ENCODE results near the gene GFOD1. TPM values are rescaled to one million over a fixed set of nuclear protein-coding genes. Genes with fewer than 3 reads are reported as not detected.
A peak's percentile ranks its signal among the peaks of the same experiment; 100 is the strongest.

GFOD1 gene
- total and polyA plus RNA-seq, 7 donors, result 5.9 to 34.2 (median 16.7) TPM

- WGBS, 3 donors, result 54 to 60% (median 55%) methylated on average over 12 of the region's 12 CpGs
- Histone ChIP-seq H3K27ac (no peak overlapping the region), H3K4me3 (no peak overlapping the region), H3K27me3 (ENCODE audit: insufficient read depth in 3 of 3, low read length in 2 of 3) (no peaks in the 10 kb centered on the region), H3K4me1 (peaks cover 10% of the 10 kb centered on the region), H3K9me3 (no peaks in the 10 kb centered on the region), H3K36me3 (ENCODE audit: insufficient read depth in 1 of 2, low read depth in 1 of 2) (no peaks in the 10 kb centered on the region)
- no peak for DNase-seq
- TF ChIP-seq CTCF (IDR thresholded peaks at IDR 0.05), result no peak
- intact Hi-C loops (cut with DNase I), result loop anchor here in 1 of 2 donors (10.0 kb wide), 1 partner anchor 54 kb away; no protein-coding TSS in a partner anchor
- ATAC-seq, result peak in 1 of 4 donors; percentile 17
Measured at GRCh38 chr6:13351271-13351670, 136.1 kb downstream of the GFOD1 start.

GRCh38 chr6:13349811-13350506 is 137.4 kb downstream of the GFOD1 start:
- Histone ChIP-seq H3K9me3 (no peaks in the 10 kb centered on the region), H3K36me3 (ENCODE audit: insufficient read depth in 1 of 2, low read depth in 1 of 2) (no peaks in the 10 kb centered on the region), H3K27me3 (ENCODE audit: insufficient read depth in 3 of 3, low read length in 2 of 3) (no peaks in the 10 kb centered on the region), H3K27ac (no peak overlapping the region), H3K4me3 (no peak overlapping the region), H3K4me1 (no peaks in the 10 kb centered on the region)
- no peak for TF ChIP-seq CTCF (IDR thresholded peaks at IDR 0.05)
- intact Hi-C loops (cut with DNase I), result loop anchor here in 1 of 2 donors (10.0 kb wide), 1 partner anchor 55 kb away; no protein-coding TSS in a partner anchor
- no peak for DNase-seq
- no peak for ATAC-seq
- WGBS, 3 donors, result 87 to 91% (median 89%) methylated on average over 8 of the region's 8 CpGs

- no peak overlapping the region for H3K27ac ChIP-seq
- no peak overlapping the region for H3K4me3 ChIP-seq
- no peaks in the 10 kb centered on the region for H3K36me3 ChIP-seq (ENCODE audit: insufficient read depth in 1 of 2, low read depth in 1 of 2)
- DNase-seq, result no peak
- H3K9me3 ChIP-seq, result no peaks in the 10 kb centered on the region
- TF ChIP-seq CTCF (IDR thresholded peaks at IDR 0.05), result no peak
- no peaks in the 10 kb centered on the region for H3K27me3 ChIP-seq (ENCODE audit: insufficient read depth in 3 of 3, low read length in 2 of 3)
- intact Hi-C loops (cut with DNase I), result no loop called here
- WGBS, 3 donors, result 81 to 91% (median 84%) methylated on average over 8 of the region's 8 CpGs
- H3K4me1 ChIP-seq, result no peaks in the 10 kb centered on the region
- ATAC-seq, result no peak
Measured at GRCh38 chr6:13348334-13349113, 138.9 kb downstream of the GFOD1 start.

GRCh38 chr6:13346245-13346644 is 141.2 kb downstream of the GFOD1 start:
- H3K36me3 ChIP-seq (ENCODE audit: insufficient read depth in 1 of 2, low read depth in 1 of 2), result no peaks in the 10 kb centered on the region
- no peaks in the 10 kb centered on the region for H3K27me3 ChIP-seq (ENCODE audit: insufficient read depth in 3 of 3, low read length in 2 of 3)
- WGBS, 3 donors, result 90 to 95% (median 92%) methylated on average over 5 of the region's 5 CpGs
- no peaks in the 10 kb centered on the region for H3K4me1 ChIP-seq
- ATAC-seq (no peak), DNase-seq (no peak)
- H3K27ac ChIP-seq, result no peak overlapping the region
- H3K4me3 ChIP-seq, result no peak overlapping the region
- H3K9me3 ChIP-seq, result no peaks in the 10 kb centered on the region
- TF ChIP-seq CTCF (IDR thresholded peaks at IDR 0.05), result no peak
- intact Hi-C loops (cut with DNase I), result no loop called here

All from psoas muscle (tissue), 8 donors.